Smooth muscle cell (in vitro differentiated cells): ENCODE measurements around the gene INTS7. TPM values are rescaled to one million over a fixed set of nuclear protein-coding genes. Genes with fewer than 3 reads are reported as not detected.

Source experiments
- DNase-seq: peaks from one replicate; lab custom pipeline; 2025; ENCODE audit not compliant: unreplicated experiment; lab: John Stamatoyannopoulos, UW
- H2AFZ ChIP-seq: fragments of 200-600 bp; sonication (generic); 2 replicates; pipeline ENCODE4 v1.6.0; 2016; ENCODE audit warnings: antibody characterized with exemption, low read depth, mild to moderate bottlenecking
- H3F3A ChIP-seq: fragments of 200-600 bp; sonication (generic); 2 replicates; pipeline ENCODE4 v1.6.0; 2017; ENCODE audit warnings: antibody characterized with exemption, low read depth
- H3K27ac ChIP-seq: fragments of 200-600 bp; sonication (generic); 2 replicates; pipeline ENCODE4 v1.5.1; 2016; ENCODE audit warnings: low read depth, mild to moderate bottlenecking
- H3K27me3 ChIP-seq: fragments of 200-600 bp; sonication (generic); 2 replicates; pipeline ENCODE4 v1.6.1; 2016; ENCODE audit warnings: low read depth, mild to moderate bottlenecking
- H3K36me3 ChIP-seq: fragments of 200-600 bp; sonication (generic); 2 replicates; pipeline ENCODE4 v1.5.1; 2016; ENCODE audit warnings: low read depth
- H3K4me1 ChIP-seq: fragments of 200-600 bp; sonication (generic); 2 replicates; pipeline ENCODE4 v1.5.1; 2016; ENCODE audit warnings: low read depth
- H3K4me2 ChIP-seq: fragments of 200-600 bp; sonication (generic); 2 replicates; pipeline ENCODE4 v1.6.0; 2016; ENCODE audit warnings: mild to moderate bottlenecking
- H3K4me3 ChIP-seq: fragments of 200-600 bp; sonication (generic); 2 replicates; pipeline ENCODE4 v1.5.1; 2016; ENCODE audit warnings: mild to moderate bottlenecking
- H3K79me2 ChIP-seq: fragments of 200-600 bp; sonication (generic); 2 replicates; pipeline ENCODE4 v1.6.0; 2016; ENCODE audit warnings: low read depth, mild to moderate bottlenecking
- H3K9ac ChIP-seq: fragments of 200-600 bp; sonication (generic); 2 replicates; pipeline ENCODE4 v1.6.0; 2016; ENCODE audit warnings: low read depth
- H3K9me3 ChIP-seq: fragments of 200-600 bp; sonication (generic); replicated peaks from 2 replicates; pipeline ENCODE4 v1.5.1; 2016; ENCODE audit warnings: low read depth
- H4K20me1 ChIP-seq: fragments of 200-600 bp; sonication (generic); 2 replicates; pipeline ENCODE4 v1.6.0; 2016; ENCODE audit warnings: low read depth
- CTCF ChIP-seq: fragments of 200-600 bp; sonication (generic); IDR thresholded peaks from 2 replicates; pipeline ENCODE4 v1.5.1; 2017; ENCODE audit warnings: borderline replicate concordance, mild to moderate bottlenecking, antibody characterized with exemption; ENCODE audit not compliant: insufficient read depth, poor library complexity, severe bottlenecking
- WGBS: methylation state at CpG from one replicate; pipeline ENCODE4 v1.1.7; 2016; ENCODE audit warnings: low lambda C conversion rate; 5-methylcytosine and 5-hydroxymethylcytosine counted together
- polyA plus RNA-seq: library from polyadenylated mRNA; unstranded; fragments of >200 nt; fragmentation: Nextera tagmentation; extraction: Ambion mirVana; gene quantifications from 2 replicates; pipeline ENCODE4 v1.2.1, GENCODE V29; 2016
- total RNA-seq: library from RNA; depleted of rRNA; stranded (reverse); fragments of >200 nt; gene quantifications from 2 replicates; pipeline ENCODE4 v1.2.3, GENCODE V29; 2014

Gene INTS7
- total and polyA plus RNA-seq, 2 experiments from 2014 or later = 5.9 to 9.5 TPM

GRCh38 chr1:211925016-211925415 is 110.3 kb downstream of the INTS7 start:
- H3K27me3 ChIP-seq = no peaks in the 10 kb centered on the region
- no peak overlapping the region for H3K4me3 ChIP-seq
- H3F3A ChIP-seq = no peaks in the 10 kb centered on the region
- no peak overlapping the region for H3K27ac ChIP-seq
- H3K4me2 ChIP-seq = no peak overlapping the region
- H4K20me1 ChIP-seq = no peaks in the 10 kb centered on the region
- no peak for TF ChIP-seq CTCF
- H3K4me1 ChIP-seq = no peaks in the 10 kb centered on the region
- H3K9ac ChIP-seq = no peak overlapping the region
- WGBS = 66% methylated on average over 7 of the region's 7 CpGs
- no peak overlapping the region for H2AFZ ChIP-seq
- H3K36me3 ChIP-seq = no peaks in the 10 kb centered on the region
- no peaks in the 10 kb centered on the region for H3K9me3 ChIP-seq
- no peak for DNase-seq
- no peaks in the 10 kb centered on the region for H3K79me2 ChIP-seq

- no peak for TF ChIP-seq CTCF
- Histone ChIP-seq H3K9me3 (no peaks in the 10 kb centered on the region), H3K27me3 (no peaks in the 10 kb centered on the region), H3K4me2 (no peak overlapping the region), H3K4me1 (no peaks in the 10 kb centered on the region), H3K36me3 (no peaks in the 10 kb centered on the region), H4K20me1 (no peaks in the 10 kb centered on the region), H2AFZ (no peak overlapping the region), H3K9ac (no peak overlapping the region), H3K27ac (no peak overlapping the region), H3F3A (no peaks in the 10 kb centered on the region), H3K4me3 (no peak overlapping the region), H3K79me2 (no peaks in the 10 kb centered on the region)
- WGBS = 93% methylated on average over 10 of the region's 10 CpGs
- no peak for DNase-seq
Observed at GRCh38 chr1:211924256-211924655, 111.1 kb downstream of the INTS7 start.

GRCh38 chr1:211923095-211923494 is 112.3 kb downstream of the INTS7 start:
- Histone ChIP-seq H4K20me1 (no peaks in the 10 kb centered on the region), H3F3A (no peaks in the 10 kb centered on the region), H3K27ac (no peak overlapping the region), H3K4me2 (no peak overlapping the region), H3K4me3 (no peak overlapping the region), H3K36me3 (no peaks in the 10 kb centered on the region), H3K4me1 (no peaks in the 10 kb centered on the region), H3K79me2 (no peaks in the 10 kb centered on the region), H3K27me3 (no peaks in the 10 kb centered on the region), H3K9me3 (no peaks in the 10 kb centered on the region), H2AFZ (no peak overlapping the region), H3K9ac (no peak overlapping the region)
- no peak for DNase-seq
- TF ChIP-seq CTCF = no peak
- WGBS = 87% methylated on average over 5 of the region's 5 CpGs

GRCh38 chr1:211921579-211922095 is 113.7 kb downstream of the INTS7 start:
- Histone ChIP-seq H4K20me1 (no peaks in the 10 kb centered on the region), H3K79me2 (no peaks in the 10 kb centered on the region), H3K9me3 (no peaks in the 10 kb centered on the region), H3K36me3 (no peaks in the 10 kb centered on the region), H3F3A (no peaks in the 10 kb centered on the region), H2AFZ (no peak overlapping the region), H3K9ac (no peak overlapping the region), H3K4me2 (no peak overlapping the region), H3K4me1 (no peaks in the 10 kb centered on the region), H3K27ac (no peak overlapping the region), H3K4me3 (no peak overlapping the region), H3K27me3 (no peaks in the 10 kb centered on the region)
- no peak for DNase-seq
- no peak for TF ChIP-seq CTCF
- WGBS = 94% methylated on average over 9 of the region's 9 CpGs
